Renal cortex interstitium (tissue), 11 donors: ENCODE results near the gene CTNNA2. TPM values are rescaled to one million over a fixed set of nuclear protein-coding genes. Genes with fewer than 3 reads are reported as not detected.

Experiments
- DNase-seq, 11 donors: peaks; one replicate each; pipeline ENCODE4 v3.0.0-alpha.2; 2013; ENCODE audit warnings: low read depth in 9 of 11, low spot score in 4 of 11; ENCODE audit errors: extremely low read depth in 1 of 11
- polyA plus RNA-seq, 3 donors: library from polyadenylated mRNA; unstranded; fragments of 120-200 nt; gene quantifications; one replicate each; pipeline ENCODE4 v1.2.1, GENCODE V29; 2013; ENCODE audit not compliant: insufficient read length in 3 of 3

CTNNA2 gene
- polyA plus RNA-seq, 3 donors: 4.3 to 6.0 (median 4.7) TPM

DNA sequence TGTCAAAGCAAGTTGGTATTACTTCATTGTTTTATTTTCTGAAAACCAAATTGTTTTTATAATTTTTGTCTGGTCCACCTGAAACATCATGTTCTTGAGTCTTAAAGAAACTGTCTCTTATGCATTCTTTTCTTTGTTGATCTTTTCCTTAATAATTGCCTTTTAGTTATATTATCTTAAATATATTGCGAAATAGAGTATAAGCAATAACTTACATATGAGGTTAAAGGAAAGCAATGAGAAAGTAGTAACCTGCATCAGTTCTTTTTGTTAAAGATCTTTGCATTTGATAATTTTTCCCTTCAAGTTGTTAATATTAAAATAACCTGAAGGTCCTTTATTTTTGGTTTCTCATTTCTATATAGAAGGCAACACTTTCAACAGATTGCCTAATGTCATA is 315.0 kb downstream of the CTNNA2 start:
- DNase-seq: no peak

DNA sequence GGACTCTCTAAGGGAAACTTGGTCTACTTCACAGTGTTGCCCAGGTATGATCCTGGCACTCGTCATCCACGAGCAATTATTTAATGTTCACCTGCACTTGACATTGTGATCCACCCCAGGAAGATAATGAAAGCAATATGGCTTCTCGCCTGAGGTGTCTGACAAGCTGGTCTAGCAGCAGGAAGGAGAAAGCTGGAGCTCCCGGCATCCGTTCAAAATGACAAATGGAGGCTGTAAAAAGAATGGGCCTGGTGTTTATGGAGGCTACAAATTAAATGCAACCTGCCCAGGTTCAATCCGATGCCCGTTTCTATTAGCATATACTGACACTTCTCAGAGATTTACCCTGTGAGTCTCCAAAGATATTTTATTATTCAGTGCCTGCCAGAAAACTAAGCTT is 317.6 kb downstream of the CTNNA2 start:
- DNase-seq: no peak

DNA sequence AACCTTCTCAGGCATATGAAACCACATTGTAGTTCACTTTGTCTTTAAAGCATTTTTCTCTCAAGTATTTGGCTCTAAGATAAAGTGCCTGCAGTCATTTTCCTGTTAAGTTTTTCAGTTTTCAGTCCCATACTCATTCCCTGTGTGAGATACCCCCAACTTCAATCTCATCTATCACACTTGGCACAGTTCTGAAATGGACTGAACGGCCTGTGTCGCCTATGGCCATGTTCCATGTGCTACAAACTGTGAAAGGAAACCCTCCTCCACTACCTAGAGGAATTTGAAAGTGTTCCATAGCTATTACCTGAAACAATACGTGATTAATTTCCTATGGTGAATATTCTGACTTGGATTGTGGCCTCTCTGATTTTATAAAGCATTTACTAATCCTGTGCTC is 319.1 kb downstream of the CTNNA2 start:
- no peak for DNase-seq

DNA sequence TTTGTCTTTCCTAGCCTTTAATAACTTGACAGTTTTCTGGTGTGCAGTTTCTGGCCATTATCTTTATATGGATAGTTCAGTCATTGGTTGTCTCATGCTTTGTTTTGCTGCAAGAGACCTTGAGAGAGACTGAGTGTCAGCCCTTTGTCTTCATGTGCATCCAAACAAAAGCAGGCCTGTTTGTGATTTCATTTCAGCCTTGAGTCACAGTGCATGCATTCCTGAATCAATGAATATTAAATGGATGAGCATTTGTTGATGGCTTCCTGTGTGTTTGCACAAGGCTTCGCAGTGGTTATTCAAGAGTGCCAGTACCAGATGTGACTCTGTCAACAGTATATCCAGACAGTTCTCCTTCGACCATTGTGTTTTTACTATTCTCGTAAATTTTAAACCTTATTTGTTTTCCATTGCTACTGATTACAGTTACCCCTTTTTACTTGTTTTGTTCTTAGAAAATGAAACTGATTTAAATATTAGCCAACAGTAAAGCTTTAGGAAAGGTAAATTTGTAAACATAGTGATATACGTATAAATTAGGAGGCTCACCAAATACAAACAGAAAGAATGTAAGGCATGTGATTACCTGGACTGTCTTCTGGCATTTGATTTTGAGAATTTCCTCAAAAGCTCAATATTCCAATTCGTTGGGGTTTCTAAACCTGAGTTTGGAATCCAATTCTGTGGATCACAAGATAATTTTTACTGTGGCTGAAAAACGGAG is 319.8 kb downstream of the CTNNA2 start:
- DNase-seq: no peak

DNA sequence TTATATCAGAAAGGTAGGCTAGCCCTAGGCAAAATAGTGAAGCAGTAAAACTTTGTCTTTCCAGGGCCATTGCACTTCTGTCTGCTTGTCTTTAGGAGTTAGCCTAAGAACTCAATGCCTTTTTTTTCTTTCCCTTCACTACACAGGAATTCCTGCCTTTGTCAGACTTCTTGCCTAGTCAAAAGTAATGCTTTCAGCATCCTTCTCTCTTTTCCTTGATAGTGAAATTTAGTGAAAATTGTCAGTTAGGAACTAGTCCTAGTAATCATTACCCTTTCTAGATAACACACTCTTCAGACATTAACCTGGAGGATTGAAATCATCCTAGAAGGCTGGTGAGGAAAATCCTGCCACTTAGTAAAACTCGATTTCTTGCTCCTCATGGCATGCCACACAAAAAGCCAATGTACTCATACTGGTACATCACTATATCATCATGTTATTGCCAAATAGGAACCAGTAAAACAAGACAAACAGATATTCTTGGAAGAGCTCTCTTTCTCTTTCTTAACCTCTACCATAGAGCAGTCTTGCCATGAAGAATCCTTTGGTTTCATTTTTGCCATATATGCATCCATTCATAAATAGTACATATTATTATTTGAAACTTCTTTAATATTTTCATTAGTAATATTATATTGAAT is 320.5 kb downstream of the CTNNA2 start:
- DNase-seq: no peak

DNA sequence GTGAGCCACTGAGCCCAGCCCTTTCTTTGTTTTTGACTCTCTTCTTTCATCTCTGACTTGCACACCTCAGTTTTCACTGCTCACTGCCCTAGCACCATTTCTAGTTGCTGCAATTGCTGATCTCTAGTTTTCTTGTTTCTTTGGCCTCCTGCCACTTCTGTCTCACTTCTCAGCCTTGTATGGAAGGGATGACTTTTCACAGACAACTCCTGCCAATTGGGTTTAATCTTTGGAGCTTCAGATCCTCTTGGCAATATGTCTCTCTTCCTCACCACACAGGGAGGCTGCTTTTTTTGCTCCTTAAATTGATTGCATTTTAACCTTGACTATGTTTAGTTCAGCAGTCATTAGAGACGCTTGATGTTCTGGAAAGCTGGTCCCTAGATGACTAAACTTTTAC is 323.1 kb downstream of the CTNNA2 start:
- no peak for DNase-seq

DNA sequence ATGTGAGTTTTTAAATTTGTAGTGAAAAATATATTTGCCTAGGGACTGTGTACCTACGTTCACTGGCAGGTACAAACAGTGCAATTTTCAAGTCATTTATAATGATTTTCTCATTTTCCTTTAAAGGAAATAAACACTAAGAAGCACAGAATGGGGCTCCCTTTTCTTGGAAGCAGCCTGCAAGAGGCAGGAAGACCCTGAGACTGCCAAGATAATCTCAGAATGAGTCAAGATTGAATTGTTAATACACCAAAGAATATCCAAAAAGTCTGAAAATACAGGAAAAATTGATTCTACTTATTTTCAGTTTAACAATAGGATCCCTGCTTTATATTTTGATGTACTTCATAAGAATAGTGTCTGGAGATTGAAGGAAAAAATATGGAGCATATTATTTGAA is 331.2 kb downstream of the CTNNA2 start:
- no peak for DNase-seq

DNA sequence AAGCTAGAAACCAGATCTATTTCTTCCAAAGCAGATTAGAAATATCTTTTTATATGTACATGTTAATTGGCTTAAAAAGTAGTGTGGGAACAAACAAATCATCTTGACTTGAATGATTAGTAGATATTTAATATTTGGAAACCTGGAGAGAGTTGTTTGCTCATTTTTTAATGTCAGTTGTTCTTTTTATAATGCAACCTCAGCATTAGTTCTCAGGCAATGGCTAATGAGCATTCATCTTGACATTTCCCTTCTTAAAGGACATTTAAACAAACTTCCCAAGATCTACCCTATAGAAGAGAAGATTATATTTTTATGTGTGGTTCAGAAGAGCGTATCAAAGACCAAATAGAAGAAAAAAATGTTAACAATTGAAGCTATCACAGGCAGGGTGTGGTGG is 334.0 kb downstream of the CTNNA2 start:
- no peak for DNase-seq

DNA sequence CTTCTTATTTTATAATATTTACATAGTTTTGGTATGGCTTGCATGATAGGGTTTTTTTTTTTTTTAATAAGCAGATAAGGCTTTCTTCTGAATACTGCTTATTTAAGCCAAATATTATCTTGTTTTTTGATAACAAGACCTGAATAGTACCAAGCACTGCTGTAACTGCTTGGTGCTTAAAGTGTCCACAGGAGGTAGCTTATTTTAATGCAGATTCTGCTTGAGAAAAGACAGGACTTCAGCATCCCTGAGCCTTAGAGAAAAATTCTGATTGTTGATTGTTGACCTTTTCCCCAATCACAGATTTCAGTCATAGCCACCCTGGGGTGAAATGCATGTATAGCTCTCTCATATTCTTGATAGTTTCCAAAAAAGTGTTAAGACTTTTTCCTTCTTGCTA is 336.4 kb downstream of the CTNNA2 start:
- no peak for DNase-seq

DNA sequence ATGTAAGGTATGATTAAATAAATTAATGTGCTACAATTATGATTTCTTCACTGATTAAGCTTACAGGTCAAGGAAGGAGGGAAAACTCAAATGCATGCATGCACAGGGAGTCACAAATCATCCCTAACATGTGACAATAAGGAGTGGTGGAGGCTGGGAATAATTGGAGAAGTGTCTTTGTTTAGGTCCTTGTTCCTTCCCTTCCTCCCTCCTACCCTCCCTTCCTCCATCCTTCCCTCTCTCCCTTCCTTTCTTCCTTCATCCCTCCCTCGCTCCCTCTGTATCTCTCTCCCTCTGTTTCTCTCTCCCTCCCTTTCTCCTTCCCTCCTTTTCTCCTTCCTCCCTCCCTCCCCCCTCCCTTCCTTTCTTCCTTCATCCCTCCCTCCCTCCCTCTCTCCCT is 337.1 kb downstream of the CTNNA2 start:
- no peak for DNase-seq

DNA sequence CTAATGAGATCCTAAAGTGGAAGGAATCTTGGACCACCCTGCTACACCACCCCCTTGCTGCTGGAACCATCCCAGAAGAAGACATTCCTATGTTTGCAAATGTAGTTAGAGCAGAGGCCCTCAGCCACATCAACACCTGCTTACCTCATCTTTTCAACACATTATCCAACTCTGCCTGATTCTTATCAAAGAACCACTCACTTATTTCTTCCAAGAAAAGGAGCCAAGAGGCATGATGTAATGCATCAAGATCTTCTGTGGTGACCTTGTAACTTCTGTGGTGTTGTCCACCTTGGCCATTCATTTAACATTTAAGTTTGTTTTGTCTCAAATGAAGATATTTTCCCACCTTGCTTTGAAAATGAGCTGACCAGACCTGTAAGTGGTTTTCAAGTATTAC is 338.1 kb downstream of the CTNNA2 start:
- no peak for DNase-seq

DNA sequence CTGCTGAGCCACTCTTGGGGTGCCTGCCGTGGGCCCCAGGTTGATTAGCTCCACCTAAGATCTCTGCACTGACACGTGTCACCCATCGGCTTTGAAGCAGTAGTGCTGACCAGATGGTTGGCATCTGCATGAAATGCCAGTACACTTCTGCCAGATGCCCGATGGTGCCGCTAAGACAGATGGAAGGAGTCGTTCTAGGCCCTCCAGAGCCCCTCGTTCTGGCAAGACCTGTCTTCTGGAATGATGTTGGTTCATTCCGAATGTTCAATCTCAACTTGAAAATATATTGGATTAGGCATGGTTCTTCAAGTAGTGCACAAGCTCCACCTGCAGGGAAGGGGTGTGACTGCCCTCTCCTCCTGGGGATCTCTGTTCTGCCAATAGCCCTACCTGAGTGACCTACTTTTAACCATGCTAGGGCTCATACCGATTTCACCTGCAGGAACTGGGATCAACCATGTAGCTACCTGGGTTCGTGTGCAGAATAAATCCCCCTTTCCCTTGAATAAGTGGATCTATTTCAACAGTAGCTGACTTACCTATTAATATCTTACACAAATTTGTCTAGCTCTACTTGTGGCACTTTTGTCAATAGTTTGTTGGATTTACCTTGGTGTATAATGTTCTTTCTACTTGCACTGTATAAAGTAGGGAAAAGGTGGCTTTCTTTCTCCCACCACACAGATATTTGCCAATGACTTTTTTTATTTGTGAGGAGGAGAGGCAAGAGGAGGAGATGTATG is 342.6 kb downstream of the CTNNA2 start:
- peak in 2 of 11 donors; percentile 1 to 5 for DNase-seq

DNA sequence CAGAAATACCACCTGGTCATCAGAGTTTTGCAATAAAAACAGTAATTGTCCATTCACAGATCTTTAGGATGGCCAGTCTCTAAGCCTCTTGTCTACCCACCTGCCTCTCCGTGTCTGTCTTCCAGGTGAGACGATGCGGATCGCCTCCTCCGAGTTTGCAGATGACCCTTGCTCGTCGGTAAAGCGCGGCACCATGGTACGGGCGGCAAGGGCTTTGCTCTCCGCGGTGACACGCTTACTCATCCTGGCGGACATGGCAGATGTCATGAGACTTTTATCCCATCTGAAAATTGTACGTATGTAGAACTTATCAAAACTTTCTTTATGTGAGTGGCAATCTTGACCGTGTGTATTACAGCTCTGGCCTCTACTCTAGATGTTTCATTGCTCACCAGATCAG is 345.0 kb downstream of the CTNNA2 start:
- DNase-seq: no peak

DNA sequence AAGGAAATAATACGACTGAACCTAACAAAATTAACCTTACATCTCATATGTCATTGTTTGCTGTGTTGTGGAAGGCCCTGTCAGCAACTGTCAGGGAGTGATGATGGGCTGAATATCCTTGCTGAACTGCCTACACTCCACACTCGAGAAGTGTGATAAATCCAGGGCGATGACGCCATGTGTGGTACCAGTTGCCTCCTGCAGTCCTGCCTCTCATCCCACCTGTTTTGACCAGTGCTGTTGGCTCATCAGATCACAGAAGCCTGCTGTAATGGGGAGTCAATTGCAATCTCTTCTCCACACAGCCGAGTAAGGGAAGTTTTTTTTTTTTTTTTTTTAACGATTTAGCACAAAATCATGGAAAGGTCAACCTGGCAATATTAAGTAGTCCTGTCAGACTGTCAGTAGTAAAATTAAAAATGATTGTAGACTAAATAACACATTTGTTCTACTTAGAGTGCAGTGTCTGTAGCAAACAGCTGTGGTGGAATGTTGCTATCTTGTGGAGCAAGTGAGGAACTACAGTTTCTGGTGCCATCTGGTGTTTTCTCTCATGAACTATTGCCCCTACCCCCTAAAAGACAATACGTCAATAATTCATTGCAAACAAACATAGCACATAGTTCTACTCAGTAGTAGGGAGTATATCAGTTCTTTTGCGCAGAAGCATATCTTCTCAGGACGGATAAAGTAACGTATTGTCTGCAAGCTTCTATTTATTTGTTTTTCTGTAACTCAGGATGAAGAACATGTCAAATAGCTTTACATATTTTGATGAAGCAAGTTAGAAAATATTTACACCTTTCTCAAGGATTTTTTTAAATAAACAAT is 347.6 kb downstream of the CTNNA2 start:
- DNase-seq: peak in 5 of 11 donors; percentile 1 to 11 (median 8)

DNA sequence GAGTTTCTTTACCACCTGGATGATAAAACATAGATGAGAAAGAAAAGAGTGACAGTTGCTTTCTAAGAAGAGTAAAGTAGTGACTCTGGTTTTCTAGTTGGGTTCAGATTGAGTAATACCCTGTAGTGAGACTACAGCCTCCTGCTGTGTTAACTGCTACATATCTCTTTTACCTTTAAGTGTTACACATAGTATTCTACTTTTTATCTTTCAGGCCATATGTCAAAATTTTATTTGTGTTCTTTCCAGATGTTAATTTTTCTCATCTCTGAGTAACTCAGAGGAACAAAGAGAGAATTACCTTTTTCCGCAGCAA is 348.2 kb downstream of the CTNNA2 start:
- no peak for DNase-seq

DNA sequence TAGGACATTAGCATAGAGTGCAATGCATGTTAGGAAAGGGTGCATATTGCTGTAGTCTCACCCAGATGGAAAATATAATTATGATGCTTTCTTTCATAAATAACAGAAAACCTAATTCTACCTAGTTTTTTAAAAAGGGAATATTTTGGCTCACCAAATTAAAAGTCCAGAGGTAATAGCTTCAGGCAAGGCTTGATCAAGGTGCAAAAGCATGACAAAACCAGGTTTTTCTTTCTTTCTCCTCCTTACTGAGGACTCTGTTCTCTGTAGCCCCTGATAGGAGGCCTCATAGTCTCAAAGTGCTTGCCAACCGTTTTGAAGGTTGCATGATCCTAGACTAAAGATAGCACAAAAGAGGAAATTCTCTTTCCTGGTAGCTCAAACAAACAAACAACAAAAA is 349.9 kb downstream of the CTNNA2 start:
- DNase-seq: no peak

DNA sequence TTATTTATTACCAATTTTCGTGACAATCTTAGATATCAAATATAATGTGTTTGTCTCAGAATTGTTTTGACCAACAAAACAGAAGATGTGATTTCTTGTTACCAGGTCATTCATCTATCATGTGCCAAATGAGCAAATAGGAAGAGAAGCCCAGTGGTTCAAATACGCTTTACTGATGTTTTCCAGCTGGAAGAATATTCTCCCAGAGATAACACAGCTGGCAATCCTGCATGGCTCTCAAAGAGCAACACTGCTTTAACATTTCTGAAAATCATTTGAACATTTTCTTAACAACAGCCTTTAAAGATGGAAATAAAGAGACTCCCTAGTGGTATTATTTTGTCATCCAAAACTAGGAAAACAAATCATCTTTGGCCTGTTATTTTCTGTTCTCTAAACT is 359.8 kb downstream of the CTNNA2 start:
- no peak for DNase-seq

DNA sequence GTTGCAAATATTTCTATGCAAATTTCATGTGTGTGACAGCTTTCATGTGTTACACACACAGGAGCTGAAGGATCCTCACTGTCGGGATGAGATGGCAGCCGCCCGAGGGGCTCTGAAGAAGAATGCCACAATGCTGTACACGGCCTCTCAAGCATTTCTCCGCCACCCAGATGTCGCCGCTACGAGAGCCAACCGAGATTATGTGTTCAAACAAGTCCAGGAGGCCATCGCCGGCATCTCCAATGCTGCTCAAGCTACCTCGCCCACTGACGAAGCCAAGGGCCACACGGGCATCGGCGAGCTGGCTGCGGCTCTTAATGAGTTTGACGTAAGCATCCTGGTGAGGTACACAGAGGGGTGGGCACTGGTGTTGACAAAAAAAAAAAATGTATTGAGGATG is 361.2 kb downstream of the CTNNA2 start:
- no peak for DNase-seq

DNA sequence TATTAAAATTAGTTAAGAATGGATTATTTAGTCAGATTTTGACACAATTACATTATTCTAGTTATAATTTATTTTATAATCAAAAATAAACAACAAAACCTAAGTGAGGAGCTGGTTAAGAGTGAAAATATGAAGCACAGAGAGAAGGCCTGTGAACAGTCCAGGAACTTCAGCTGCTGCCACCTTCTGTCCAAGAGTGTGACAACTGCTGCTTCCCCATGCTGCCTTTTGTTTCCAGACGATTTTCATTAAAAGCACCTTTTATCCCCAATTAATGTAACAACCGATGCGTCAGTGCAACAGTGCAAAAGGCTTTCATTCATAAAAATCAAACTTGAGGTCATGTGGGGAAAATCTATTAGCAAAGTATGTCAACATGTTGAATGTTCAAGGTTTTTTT is 363.6 kb downstream of the CTNNA2 start:
- peak in 3 of 11 donors; percentile 4 to 20 (median 5) for DNase-seq

DNA sequence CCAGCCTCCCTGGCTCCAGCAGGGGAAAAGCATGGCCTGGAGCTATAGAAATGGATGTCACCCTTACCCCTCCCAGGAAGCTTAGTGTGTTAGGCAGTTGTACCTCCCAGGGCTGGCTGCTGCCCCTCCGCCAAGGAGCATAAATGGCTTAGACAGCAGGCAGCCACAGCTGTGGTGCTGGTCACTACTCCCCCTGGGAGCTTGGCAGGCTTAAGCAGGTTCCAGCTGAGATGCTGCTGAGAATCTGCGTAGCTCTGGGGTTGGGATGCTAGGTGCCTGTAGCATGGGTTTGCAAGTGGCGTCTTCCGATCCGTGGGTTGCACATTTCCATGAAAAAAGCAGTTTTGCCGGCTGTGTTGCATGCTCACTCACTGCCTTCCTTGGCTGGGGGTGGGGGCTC is 369.7 kb downstream of the CTNNA2 start:
- no peak for DNase-seq
